Measurements from ENCODE around the gene KLHL9. TPM values are rescaled to one million over a fixed set of nuclear protein-coding genes. Genes with fewer than 3 reads are reported as not detected.

KLHL9 gene, protein sequence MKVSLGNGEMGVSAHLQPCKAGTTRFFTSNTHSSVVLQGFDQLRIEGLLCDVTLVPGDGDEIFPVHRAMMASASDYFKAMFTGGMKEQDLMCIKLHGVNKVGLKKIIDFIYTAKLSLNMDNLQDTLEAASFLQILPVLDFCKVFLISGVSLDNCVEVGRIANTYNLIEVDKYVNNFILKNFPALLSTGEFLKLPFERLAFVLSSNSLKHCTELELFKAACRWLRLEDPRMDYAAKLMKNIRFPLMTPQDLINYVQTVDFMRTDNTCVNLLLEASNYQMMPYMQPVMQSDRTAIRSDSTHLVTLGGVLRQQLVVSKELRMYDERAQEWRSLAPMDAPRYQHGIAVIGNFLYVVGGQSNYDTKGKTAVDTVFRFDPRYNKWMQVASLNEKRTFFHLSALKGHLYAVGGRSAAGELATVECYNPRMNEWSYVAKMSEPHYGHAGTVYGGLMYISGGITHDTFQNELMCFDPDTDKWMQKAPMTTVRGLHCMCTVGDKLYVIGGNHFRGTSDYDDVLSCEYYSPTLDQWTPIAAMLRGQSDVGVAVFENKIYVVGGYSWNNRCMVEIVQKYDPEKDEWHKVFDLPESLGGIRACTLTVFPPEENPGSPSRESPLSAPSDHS
- total RNA-seq: 48.1 and 52.5 TPM in 2 replicates

DNA sequence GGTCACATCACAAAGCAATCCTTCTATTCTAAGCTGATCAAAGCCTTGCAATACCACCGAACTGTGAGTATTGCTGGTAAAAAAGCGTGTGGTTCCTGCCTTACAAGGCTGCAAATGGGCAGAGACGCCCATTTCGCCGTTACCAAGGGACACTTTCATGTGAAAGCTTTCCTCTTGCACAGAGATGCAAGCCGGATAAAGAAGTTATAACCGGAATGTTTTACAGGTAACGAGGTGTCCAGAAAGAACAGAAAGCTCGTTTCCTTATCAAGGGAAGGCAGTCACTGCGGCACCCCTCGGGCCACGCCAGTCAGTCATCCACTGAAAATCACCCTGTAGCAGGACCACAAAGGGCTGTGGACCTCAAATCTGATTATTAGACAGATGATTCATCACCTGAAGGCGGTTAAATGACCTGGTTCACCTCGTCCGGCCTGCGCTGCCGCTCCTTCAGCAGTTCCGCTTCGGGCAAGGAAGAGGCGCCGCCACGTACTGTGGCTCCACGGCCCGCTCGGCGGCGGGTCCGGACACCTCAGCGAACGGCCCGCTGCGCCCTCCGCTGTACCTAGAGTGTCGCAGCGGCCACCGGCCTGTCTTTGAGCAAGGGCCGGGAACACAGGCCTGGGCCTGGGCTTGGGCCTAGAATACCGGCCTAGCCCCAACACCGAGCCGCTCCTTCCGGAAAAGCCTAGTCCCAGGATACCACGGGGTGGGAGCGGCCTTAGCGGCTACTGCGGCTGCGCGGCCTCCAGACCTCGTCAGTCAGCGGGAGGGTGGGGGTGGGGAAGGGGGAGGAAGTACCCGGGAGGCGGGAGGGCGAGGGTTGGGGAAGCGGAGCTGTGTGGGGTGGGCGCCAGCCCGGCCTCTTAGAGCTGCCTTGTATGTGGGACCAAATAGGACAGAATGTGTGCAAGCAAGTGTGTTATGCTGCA, at the start of gene KLHL9:
Gene KLHL9 (minus strand): TSS at position 704 of the 932 bp plus-strand sequence. CDS start 545 bp downstream, at position 159.

GRCh38 chr9:21367957-21368356, 32.8 kb upstream of the KLHL9 start, which contains the start of gene IFNA13:
Gene IFNA13 (minus strand): TSS chr9:21368057. CDS start chr9:21368010, 47 bp downstream.

DNA sequence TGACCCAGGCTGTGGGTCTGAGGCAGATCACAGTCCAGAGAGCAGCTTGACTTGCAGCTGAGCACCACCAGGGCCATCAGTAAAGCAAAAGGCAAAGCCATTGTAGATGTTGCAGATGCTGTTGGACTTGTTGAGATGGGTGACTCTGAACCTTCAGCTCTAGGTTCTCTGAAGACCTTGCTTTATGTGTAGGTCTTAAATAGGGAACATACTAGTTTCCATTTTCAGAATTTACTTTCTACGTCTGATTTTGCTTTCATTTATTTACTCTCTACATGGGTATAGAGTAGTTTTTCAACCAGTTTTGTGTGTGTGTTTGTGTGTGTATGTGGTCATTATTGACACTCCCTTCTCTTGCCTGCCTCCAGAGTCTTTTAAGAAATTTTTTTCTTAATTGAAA, 15.6 kb upstream of the KLHL9 start, which contains the start of gene IFNA6:
Gene IFNA6 (minus strand): TSS at position 101 of the 400 bp plus-strand sequence. CDS start 0 bp downstream, at position 101.

DNA sequence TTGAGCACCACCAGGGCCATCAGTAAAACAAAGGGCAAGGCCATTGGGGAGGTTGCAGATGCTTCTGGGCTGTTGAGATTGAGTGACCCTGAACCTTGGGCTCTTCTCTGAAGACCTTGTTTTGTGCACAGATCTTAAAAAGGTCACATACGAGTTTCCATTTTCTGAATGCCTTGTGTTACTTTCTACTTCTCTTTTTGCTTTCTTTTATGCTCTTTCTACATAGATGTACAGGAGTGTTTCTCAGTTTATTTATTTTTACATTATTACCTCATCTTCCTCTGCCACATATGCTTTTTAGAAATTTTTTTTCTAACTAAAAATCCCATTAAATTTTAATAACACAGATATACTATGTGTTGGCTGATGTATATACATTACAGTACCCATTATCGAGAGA, 30.0 kb downstream of the KLHL9 start, which contains the start of gene IFNA5:
Gene IFNA5 (minus strand): TSS at position 101 of the 400 bp plus-strand sequence. CDS start 57 bp downstream, at position 44.

Other genes starting within 250 kb of the KLHL9 start
- gene IFNW1, start 193.6 kb downstream of the KLHL9 start, total RNA-seq: not detected in 2 replicates
- gene IFNA21, start 168.7 kb downstream of the KLHL9 start, total RNA-seq: not detected in 2 replicates
- not detected in 2 replicates for gene IFNA4, start 147.8 kb downstream of the KLHL9 start, total RNA-seq
- not detected in 2 replicates for gene IFNA7, start 133.2 kb downstream of the KLHL9 start, total RNA-seq
- not detected in 2 replicates for gene IFNA10, start 128.3 kb downstream of the KLHL9 start, total RNA-seq
- gene IFNA16, start 118.1 kb downstream of the KLHL9 start, total RNA-seq: not detected in 2 replicates
- gene IFNA17, start 107.2 kb downstream of the KLHL9 start, total RNA-seq: not detected in 2 replicates
- gene IFNA14, start 95.4 kb downstream of the KLHL9 start, total RNA-seq: not detected in 2 replicates
- gene IFNA5, start 30.1 kb downstream of the KLHL9 start, total RNA-seq: not detected in 2 replicates
- not detected in 2 replicates for gene IFNA6, start 15.5 kb upstream of the KLHL9 start, total RNA-seq
- not detected in 2 replicates for gene IFNA13, start 32.7 kb upstream of the KLHL9 start, total RNA-seq
- gene IFNA2, start 50.0 kb upstream of the KLHL9 start, total RNA-seq: not detected in 2 replicates
- gene IFNA8, start 73.7 kb upstream of the KLHL9 start, total RNA-seq: not detected in 2 replicates
- not detected in 2 replicates for gene IFNA1, start 105.0 kb upstream of the KLHL9 start, total RNA-seq
- gene IFNE, start 146.9 kb upstream of the KLHL9 start, total RNA-seq: 5.1 and 11.2 TPM in 2 replicates

Measured in smooth muscle cell of trachea (primary cell).